22Rv1 (cell line): ENCODE results near the gene FBXL19.

Source experiments
- H3K27ac ChIP-seq: fragments of 450-650 bp; 2 replicates; pipeline ENCODE4 v1.5.1; 2017
- ZFX ChIP-seq: fragments of 450-650 bp; IDR thresholded peaks from 2 replicates; pipeline ENCODE4 v1.6.1; 2017; ENCODE audit warnings: antibody characterized with exemption, borderline replicate concordance
- TF ChIP-seq, protein P1 (sequence below): fragments of 450-650 bp; IDR thresholded peaks from 2 replicates; pipeline ENCODE4 v1.5.1; 2017; ENCODE audit warnings: mild to moderate bottlenecking

Gene FBXL19

DNA sequence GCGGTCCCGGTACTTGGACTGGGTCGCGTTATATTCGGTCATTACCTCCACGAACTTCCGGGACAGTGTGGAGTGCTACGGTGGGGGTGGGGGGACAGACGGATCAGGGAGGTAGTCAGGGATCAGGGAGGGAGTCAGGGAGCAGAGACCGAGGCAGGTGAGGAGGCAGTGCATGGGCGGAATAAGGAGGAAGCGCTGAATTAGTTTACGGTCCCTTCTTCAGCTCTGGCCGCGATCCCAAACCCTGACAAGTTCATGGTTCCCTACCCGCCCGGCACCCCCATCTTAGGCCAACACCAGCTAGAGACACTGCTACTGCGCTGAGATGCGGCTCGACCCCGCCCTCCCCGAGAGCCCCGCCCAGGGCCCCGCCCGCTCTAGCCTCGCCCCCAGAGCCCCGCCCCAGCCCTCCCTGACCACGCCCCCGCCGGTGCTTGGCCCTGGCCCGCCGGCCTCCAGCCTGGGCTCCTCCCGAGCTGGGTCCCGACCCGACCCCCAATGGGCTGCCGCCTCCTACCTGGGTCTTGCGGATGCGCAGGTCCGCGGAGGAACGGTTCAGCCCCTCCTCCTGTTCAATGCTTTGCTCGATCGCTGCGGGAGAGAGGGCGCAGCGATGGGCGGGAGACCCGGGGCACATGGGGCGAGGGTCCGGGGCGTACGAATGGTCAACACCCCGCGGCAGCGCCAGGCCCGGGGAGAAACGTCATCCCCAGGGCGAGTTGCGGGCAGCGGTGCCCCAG lies 73.8 kb downstream of the FBXL19 start:
- H3K27ac ChIP-seq, result no peak overlapping the region
- TF ChIP-seq, protein P1, sequence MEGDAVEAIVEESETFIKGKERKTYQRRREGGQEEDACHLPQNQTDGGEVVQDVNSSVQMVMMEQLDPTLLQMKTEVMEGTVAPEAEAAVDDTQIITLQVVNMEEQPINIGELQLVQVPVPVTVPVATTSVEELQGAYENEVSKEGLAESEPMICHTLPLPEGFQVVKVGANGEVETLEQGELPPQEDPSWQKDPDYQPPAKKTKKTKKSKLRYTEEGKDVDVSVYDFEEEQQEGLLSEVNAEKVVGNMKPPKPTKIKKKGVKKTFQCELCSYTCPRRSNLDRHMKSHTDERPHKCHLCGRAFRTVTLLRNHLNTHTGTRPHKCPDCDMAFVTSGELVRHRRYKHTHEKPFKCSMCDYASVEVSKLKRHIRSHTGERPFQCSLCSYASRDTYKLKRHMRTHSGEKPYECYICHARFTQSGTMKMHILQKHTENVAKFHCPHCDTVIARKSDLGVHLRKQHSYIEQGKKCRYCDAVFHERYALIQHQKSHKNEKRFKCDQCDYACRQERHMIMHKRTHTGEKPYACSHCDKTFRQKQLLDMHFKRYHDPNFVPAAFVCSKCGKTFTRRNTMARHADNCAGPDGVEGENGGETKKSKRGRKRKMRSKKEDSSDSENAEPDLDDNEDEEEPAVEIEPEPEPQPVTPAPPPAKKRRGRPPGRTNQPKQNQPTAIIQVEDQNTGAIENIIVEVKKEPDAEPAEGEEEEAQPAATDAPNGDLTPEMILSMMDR, result no peak
- no peak for TF ChIP-seq ZFX

GRCh38 chr16:30997725-30998711 lies 74.6 kb downstream of the FBXL19 start:
- H3K27ac ChIP-seq, result no peak overlapping the region
- TF ChIP-seq, protein P1, result no peak
- no peak for TF ChIP-seq ZFX
